GM18507 (cell line): ENCODE results near the gene TRIM50.
"Not testable (repeated sequence)": the region's sequence is repeated elsewhere in the genome, so short reads cannot be mapped to it uniquely, and the experiment has no call there.

Experiments used
- DNase-seq: peaks from one replicate; pipeline ENCODE4 v3.0.0; 2011; ENCODE audit warnings: low read depth; ENCODE audit not compliant: insufficient read length; ENCODE audit errors: extremely low spot score
- FAIRE-seq: peaks from 2 replicates; lab custom pipeline; 2011; peaks lifted over from hg19 to GRCh38; lab: Jason Lieb, UNC

TRIM50 gene

GRCh38 chr7:73319541-73319940, 8.3 kb downstream of the TRIM50 start:
- DNase-seq, FAIRE-seq: not testable (repeated sequence)

DNA sequence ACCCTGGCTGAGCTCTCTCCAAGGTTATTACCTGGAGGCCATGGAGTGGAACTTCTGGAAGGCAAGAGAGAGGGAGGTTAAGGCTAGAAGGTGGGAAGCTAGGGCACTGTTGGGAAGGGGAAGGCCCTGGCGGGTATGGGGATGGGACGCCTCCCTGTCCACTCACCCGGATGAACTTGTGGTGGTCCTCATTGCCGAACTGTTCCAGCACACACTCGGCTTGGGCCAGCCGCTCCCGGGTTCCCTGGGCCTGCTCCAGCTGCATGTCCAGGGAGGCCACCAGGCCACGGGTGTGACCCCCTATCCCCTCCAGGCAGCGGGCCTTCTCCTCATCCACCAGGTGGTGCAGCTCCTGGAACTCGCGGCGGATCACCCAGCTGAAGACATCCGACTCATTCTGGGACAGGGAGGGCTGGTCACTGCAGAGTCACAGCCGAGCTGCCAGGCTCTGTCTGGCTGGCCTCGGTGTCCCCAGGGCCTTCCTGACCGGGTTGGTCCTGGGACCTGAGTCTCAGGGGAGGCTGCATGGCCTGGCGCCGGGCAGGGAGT, 9.2 kb downstream of the TRIM50 start:
- DNase-seq, FAIRE-seq: not testable (repeated sequence)

- DNase-seq (no peak), FAIRE-seq (no peak)
Measured at GRCh38 chr7:73316521-73316920, 11.4 kb downstream of the TRIM50 start.

DNA sequence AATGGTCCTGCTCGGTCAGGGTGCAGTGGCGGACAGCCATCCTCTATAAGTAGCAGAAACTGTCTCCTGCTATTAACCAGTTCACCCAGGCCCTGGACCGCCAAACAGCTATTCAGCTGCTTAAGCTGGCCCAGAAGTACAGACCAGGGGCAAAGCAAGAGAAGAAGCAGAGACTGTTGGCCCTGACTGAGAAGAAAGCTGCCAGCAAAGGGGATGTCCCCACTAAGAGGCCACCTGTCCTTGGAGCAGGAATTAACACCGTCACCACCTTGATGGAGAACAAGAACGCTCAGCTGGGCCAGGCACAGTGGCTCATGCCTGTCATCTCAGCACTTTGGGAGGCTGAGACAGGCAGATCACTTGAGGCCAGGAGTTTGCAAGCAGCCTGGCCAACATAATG, 13.6 kb downstream of the TRIM50 start:
- FAIRE-seq (no peak), DNase-seq (no peak)

GRCh38 chr7:73313521-73313906, 14.4 kb downstream of the TRIM50 start:
- DNase-seq (no peak), FAIRE-seq (no peak)

DNA sequence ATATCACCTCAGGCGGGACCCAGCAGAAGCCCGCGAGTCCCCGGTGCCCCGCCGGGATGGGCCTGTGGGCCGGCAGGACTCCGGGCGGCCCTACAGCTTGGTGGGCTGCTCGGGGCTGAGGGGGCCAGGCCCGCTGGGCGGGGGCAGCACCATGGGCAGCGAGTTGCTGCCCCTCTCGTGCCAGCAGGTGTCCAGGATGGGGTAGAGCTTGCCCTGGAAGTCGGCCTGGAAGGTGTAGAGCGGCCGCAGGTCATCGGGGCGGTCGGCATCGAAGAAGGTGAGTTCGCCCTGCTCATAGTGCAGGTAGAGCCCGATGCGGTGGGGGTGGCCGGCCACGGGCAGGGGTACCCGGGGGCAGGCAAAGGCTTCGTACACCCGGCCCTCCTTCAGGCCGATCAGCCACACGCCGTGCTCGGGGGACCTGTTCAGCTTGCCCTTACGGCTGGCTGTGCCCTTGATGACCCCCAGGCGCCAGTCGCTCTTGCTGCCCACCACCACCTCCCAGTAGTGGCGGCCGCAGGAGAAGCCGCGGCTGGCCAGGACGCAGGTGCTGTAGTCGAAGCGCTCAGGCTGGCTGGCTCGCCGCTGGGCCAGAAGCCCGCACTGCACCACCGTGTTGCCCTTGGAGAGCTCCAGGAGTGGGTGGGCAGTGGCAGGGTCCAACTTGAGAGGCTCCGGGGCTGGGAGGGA, 14.9 kb downstream of the TRIM50 start:
- FAIRE-seq = no peak

DNA sequence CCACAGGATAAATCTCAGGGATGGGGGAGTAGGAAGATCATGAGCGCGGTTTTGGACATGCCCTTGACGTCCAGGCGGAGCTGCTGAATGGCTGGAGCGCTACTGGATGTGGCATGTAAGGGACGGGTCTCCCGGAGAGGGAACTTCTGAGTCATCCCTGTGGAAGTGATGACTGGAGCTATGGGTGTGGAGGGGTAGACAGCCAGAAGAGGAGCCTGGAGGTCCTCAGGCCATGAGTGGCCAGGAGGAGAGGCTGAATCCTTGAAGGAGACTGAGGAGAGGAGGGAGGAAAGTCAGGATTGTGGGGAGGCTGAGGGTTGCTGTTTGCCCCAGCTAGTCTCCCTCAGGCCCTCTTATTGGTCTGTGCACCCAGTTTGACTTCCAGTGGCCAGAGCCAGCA, 16.5 kb downstream of the TRIM50 start:
- not testable (repeated sequence) for DNase-seq, FAIRE-seq

More for the DNA sequence above, 14.9 kb downstream of the TRIM50 start:
- DNase-seq = no peak

DNA sequence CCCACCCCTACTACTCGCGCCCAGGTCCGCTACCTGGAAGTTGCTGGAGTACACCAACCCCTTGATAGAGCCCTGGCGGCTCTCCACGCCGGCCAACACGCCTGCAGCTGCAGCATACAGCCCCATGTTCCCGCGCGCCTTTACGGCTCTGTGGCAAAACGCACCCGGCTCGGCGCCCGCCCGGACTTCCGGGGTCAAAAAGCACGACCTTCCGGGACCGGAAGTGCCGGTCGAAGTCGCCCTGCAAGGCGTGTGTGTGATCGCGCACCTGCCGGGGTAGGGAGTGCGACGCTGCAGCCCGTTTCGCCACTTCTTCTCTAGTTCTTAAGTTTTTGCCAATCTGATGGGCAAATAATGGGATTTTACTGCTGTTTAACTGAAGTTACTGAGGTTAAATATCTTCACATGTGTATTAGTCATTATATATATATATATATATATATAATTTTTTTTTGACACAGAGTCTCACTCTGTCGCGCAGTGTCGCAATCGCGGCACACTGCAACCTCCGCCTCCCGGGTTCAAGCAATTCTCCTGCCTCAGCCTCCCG, 19.1 kb downstream of the TRIM50 start, which contains the start of gene NSUN5:
TSS of gene NSUN5 (minus strand) at position 162 of the 550 bp plus-strand sequence. CDS start at position 126, 36 bp downstream.
- peak; percentile 92 for DNase-seq
- peak; percentile 75 for FAIRE-seq

DNA sequence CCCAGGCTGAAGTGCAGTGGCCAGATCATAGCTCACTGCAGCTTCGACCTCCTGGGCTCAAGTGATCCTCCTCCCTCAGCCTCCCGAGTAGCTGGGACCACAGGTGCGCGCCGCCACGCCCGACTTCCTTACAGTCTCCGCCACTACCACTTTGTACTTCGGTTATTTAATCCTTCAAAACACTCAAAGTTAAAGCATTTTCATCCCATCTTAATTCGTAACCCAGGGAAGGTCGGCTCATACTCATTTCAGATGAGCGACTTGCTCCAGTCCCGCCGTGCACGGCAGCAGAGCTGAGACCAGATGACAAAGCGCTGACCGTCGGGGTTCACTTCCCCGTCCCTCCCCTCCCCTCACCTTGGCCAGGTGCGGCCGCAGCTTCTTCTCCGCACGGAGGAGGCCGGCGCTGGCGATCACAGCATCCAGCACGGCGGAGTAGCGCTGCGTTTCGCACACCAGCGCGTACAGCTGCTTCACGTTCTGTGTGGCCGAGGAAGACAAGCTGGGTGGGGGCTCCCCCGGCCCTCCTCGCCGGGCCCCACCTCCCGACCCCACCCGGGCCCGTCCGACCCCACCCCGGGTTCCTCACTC, 19.7 kb downstream of the TRIM50 start:
- FAIRE-seq = no peak
- no peak for DNase-seq

GRCh38 chr7:73307436-73307835, 20.4 kb downstream of the TRIM50 start:
- FAIRE-seq (no peak), DNase-seq (no peak)

GRCh38 chr7:73304612-73305387, 23.1 kb downstream of the TRIM50 start:
- not testable (repeated sequence) for FAIRE-seq, DNase-seq

GRCh38 chr7:73304071-73304470, 23.8 kb downstream of the TRIM50 start:
- no peak for FAIRE-seq
- DNase-seq = no peak

DNA sequence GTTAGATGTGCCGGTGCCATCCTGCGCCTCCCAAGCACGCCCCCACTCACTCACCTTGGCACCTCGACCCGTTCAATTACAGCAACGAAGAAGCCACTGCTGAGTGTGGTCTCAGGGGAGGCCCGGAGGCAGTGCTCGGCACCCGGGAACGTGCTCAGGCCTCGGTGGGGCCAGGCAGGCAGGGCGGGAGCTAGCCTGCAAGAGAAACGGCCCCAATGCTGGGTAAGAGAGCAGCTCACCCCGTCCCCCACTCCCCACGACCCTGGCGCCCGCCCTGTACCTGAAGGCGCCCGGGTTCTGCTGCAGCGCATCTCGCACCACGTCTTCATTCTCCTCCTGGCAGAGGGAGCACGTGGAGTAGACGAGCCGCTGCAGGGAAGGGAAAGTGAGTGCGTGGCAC, 24.3 kb downstream of the TRIM50 start:
- FAIRE-seq (no peak), DNase-seq (no peak)

DNA sequence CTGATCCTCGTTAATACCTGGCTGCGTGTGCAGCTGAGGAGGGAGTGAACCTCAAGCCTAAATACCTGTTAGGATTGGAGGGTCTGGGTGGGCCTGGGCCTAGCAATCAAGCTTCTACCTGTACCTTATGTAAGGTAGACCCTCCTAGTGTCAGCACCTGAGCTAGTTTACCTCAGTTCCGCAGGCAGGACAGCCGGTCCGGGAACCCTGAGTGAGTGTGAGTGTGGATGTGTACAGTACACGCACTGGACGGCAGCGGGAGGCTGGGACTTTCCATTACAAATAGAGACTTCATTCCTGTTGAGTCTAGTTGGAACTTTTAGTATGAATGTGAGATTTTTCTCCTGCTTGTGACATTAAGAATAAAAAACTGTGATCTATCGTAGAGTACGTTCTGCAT, 25.0 kb downstream of the TRIM50 start:
- not testable (repeated sequence) for DNase-seq, FAIRE-seq

GRCh38 chr7:73301108-73301507, 26.8 kb downstream of the TRIM50 start:
- DNase-seq, FAIRE-seq: not testable (repeated sequence)

GRCh38 chr7:73299812-73300211, 28.1 kb downstream of the TRIM50 start:
- not testable (repeated sequence) for DNase-seq, FAIRE-seq

DNA sequence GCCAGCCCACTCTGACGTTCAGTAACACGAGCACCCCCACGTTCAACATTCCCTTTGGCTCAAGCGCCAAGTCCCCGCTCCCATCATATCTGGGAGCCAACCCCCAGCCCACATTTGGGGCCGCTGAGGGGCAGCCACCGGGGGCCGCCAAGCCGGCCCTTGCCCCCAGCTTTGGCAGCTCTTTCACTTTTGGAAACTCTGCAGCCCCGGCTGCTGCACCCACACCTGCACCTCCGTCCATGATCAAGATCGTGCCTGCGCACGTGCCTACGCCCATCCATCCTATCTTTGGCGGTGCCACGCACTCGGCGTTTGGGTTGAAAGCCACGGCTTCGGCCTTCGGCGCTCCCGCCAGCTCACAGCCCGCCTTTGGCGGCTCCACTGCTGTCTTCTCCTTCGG, 30.2 kb downstream of the TRIM50 start:
- not testable (repeated sequence) for DNase-seq, FAIRE-seq

DNA sequence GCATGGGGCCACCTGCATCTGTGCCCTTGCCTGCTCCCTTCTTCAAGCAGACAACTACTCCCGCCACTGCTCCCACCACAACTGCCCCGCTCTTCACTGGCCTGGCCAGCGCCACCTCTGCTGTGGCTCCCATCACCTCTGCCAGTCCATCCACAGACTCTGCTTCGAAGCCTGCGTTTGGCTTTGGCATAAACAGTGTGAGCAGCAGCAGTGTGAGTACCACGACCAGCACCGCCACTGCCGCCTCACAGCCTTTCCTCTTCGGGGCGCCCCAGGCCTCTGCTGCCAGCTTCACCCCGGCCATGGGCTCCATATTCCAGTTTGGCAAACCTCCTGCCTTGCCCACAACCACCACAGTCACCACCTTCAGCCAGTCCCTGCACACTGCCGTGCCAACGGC, 30.6 kb downstream of the TRIM50 start:
- not testable (repeated sequence) for FAIRE-seq, DNase-seq

DNA sequence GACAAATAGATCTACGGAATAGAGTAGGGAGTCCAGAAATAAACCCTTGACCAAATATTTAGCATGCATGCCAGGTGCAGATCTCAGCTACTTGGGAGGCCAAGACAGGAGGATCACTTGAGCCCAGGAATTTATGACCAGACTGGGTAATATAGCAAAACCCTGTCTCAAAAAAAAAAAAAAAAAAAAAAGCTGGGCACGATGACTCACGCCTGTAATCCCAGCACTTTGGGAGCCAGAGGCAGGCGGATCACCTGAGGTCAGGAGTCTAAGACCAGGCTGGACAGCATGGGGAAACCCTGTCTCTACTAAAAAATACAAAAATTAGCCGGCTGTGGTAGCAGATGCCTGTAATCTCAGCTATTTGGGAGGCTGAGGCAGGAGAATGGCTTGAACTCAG, 50.7 kb downstream of the TRIM50 start:
- FAIRE-seq, DNase-seq: not testable (repeated sequence)

GRCh38 chr7:73267813-73268212, 60.1 kb downstream of the TRIM50 start:
- not testable (repeated sequence) for DNase-seq, FAIRE-seq
